22Rv1 (cell line): ENCODE measurements around the gene SLC35A5.
"Not testable (repeated sequence)": the region's sequence is repeated elsewhere in the genome, so short reads cannot be mapped to it uniquely, and the experiment has no call there.

Source experiments
- CTCF ChIP-seq: fragments of 450-650 bp; IDR thresholded peaks from 2 replicates; pipeline ENCODE4 v1.5.1; 2017; ENCODE audit warnings: mild to moderate bottlenecking
- ZFX ChIP-seq: fragments of 450-650 bp; IDR thresholded peaks from 2 replicates; pipeline ENCODE4 v1.6.1; 2017; ENCODE audit warnings: antibody characterized with exemption, borderline replicate concordance

GRCh38 chr3:112518970-112519369 lies 42.9 kb upstream of the SLC35A5 start:
- not testable (repeated sequence) for TF ChIP-seq CTCF, ZFX
